Tibial nerve (tissue), 4 donors: ENCODE results near the gene TRDMT1.

ENCODE experiments used
- EP300 ChIP-seq, 2 donors: sonication (generic); formaldehyde crosslinking; IDR thresholded peaks; one replicate each; pipeline ENCODE4 v1.6.1; 2017; ENCODE audit warnings: antibody characterized with exemption in 2 of 2, mild to moderate bottlenecking in 1 of 2
- TF ChIP-seq, protein P1 (sequence below), 5 experiments: fragments of 200-600 bp in 3 of 5; fragments of 450-650 bp in 2 of 5; sonication (generic) in 3 of 5; IDR thresholded peaks; one replicate each; pipeline ENCODE4 v1.5.1; 2016 to 2019; ENCODE audit warnings: antibody characterized with exemption in 5 of 5, mild to moderate bottlenecking in 3 of 5, moderate library complexity in 2 of 5

DNA sequence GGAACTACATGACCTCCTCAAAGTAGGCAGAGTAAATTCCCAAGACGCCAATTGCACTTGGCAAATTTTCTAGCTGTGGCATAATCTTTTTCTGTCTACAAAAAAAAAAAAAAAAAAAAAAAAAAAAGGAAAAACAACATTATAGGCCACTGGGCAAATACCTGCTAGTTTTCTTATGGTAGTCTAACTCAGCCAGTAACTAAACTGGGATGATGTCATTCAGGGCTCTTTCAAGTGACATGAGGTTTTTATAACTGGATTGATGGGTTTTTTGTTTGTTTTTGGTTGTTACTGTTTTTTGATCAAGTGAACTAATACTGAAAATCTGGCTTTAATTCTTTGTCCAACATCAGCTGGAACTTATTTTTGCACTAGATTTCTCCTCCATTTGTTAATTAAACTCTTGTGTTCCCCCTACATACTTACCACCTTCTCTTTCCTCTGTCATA lies 19.2 kb upstream of the TRDMT1 start:
- TF ChIP-seq EP300 (IDR thresholded peaks at IDR 0.05), result no peak
- TF ChIP-seq, protein P1, sequence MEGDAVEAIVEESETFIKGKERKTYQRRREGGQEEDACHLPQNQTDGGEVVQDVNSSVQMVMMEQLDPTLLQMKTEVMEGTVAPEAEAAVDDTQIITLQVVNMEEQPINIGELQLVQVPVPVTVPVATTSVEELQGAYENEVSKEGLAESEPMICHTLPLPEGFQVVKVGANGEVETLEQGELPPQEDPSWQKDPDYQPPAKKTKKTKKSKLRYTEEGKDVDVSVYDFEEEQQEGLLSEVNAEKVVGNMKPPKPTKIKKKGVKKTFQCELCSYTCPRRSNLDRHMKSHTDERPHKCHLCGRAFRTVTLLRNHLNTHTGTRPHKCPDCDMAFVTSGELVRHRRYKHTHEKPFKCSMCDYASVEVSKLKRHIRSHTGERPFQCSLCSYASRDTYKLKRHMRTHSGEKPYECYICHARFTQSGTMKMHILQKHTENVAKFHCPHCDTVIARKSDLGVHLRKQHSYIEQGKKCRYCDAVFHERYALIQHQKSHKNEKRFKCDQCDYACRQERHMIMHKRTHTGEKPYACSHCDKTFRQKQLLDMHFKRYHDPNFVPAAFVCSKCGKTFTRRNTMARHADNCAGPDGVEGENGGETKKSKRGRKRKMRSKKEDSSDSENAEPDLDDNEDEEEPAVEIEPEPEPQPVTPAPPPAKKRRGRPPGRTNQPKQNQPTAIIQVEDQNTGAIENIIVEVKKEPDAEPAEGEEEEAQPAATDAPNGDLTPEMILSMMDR (IDR thresholded peaks at IDR 0.05), result no peak
